ENCODE data around the gene THRSP.
"Not testable (repeated sequence)": the region's sequence is repeated elsewhere in the genome, so short reads cannot be mapped to it uniquely, and the experiment has no call there.

- TF ChIP-seq CTCF (IDR thresholded peaks at IDR 0.05); POLR2AphosphoS5 (IDR thresholded peaks at IDR 0.05); POLR2A (IDR thresholded peaks at IDR 0.05; ENCODE audit: low read depth); EP300 (IDR thresholded peaks at IDR 0.05): not testable (repeated sequence)
Measured at GRCh38 chr11:78059749-78060328, 3.8 kb upstream of the THRSP start.

All from esophagus muscularis mucosa (tissue), 4 donors.